HCT116 (cell line): ENCODE results near the gene ZNF532.

Source experiments
- CTCF ChIP-seq, 3 experiments: fragments of 200-600 bp in 1 of 3; sonication (generic) in 1 of 3; IDR thresholded peaks in 2 of 3; conservative IDR thresholded peaks in 1 of 3; 2 replicates each; pipeline ENCODE4 v1.5.1; 2012 to 2017; ENCODE audit warnings: low read depth in 2 of 3, low read length in 2 of 3, antibody characterized with exemption in 1 of 3, borderline replicate concordance in 1 of 3, control low read depth in 1 of 3, mild to moderate bottlenecking in 1 of 3, mixed read lengths in 1 of 3, mixed run types in 1 of 3, moderate library complexity in 1 of 3; ENCODE audit not compliant: insufficient read depth in 1 of 3
- JUND ChIP-seq: IDR thresholded peaks from 2 replicates; pipeline ENCODE4 v1.6.1; 2012
- POLR2A ChIP-seq: IDR thresholded peaks from 2 replicates; pipeline ENCODE4 v1.7.0; 2011; ENCODE audit warnings: borderline replicate concordance; ENCODE audit not compliant: insufficient read depth, insufficient read length; ENCODE audit errors: extremely low read depth
- RAD21 ChIP-seq: IDR thresholded peaks from 2 replicates; pipeline ENCODE4 v1.6.1; 2012; ENCODE audit warnings: low read depth, mild to moderate bottlenecking
- SRF ChIP-seq: IDR thresholded peaks from 2 replicates; pipeline ENCODE4 v1.6.1; 2012; ENCODE audit warnings: low read depth
- YY1 ChIP-seq: IDR thresholded peaks from 2 replicates; pipeline ENCODE4 v1.6.1; 2011; ENCODE audit warnings: low read length, low read depth, moderate library complexity, mild to moderate bottlenecking; ENCODE audit not compliant: insufficient replicate concordance; ENCODE audit errors: extremely low read depth
- TF ChIP-seq, protein P1 (sequence below): IDR thresholded peaks from 2 replicates; pipeline ENCODE4 v1.6.1; 2012
- TF ChIP-seq, protein P2 (sequence below): IDR thresholded peaks from 2 replicates; pipeline ENCODE4 v1.6.1; 2012; ENCODE audit warnings: low read depth

DNA sequence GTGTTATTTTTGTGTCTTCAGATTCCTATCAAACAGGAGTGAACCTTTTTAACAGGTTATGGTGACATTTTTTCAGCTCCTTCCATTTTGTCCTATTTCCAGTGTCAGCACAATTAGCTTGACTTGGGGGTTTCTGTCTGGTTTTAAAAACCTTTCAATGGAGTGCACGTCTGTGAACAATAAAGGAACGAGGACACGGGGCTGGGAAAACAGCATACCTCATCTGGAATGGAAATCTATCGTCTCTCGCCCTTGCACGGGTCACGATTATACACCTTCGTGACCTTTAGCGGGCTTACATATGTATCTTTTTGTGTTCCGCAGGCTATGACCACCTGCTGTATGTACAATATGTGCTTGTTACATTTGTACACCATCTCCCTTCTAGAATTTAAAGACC, 2.3 kb upstream of the ZNF532 start:
- TF ChIP-seq SRF (no peak), POLR2A (no peak), CTCF (IDR thresholded peaks at IDR 0.05 in 2 of 3, conservative IDR thresholded peaks at IDR 0.05 in 1 of 3; ENCODE audit: borderline replicate concordance in 1 of 3, insufficient read depth in 1 of 3, low read depth in 2 of 3, low read length in 2 of 3) (no peak), YY1 (no peak), JUND (no peak), RAD21 (no peak)
- TF ChIP-seq, protein P1, sequence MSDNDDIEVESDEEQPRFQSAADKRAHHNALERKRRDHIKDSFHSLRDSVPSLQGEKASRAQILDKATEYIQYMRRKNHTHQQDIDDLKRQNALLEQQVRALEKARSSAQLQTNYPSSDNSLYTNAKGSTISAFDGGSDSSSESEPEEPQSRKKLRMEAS = no peak
- TF ChIP-seq, protein P2, sequence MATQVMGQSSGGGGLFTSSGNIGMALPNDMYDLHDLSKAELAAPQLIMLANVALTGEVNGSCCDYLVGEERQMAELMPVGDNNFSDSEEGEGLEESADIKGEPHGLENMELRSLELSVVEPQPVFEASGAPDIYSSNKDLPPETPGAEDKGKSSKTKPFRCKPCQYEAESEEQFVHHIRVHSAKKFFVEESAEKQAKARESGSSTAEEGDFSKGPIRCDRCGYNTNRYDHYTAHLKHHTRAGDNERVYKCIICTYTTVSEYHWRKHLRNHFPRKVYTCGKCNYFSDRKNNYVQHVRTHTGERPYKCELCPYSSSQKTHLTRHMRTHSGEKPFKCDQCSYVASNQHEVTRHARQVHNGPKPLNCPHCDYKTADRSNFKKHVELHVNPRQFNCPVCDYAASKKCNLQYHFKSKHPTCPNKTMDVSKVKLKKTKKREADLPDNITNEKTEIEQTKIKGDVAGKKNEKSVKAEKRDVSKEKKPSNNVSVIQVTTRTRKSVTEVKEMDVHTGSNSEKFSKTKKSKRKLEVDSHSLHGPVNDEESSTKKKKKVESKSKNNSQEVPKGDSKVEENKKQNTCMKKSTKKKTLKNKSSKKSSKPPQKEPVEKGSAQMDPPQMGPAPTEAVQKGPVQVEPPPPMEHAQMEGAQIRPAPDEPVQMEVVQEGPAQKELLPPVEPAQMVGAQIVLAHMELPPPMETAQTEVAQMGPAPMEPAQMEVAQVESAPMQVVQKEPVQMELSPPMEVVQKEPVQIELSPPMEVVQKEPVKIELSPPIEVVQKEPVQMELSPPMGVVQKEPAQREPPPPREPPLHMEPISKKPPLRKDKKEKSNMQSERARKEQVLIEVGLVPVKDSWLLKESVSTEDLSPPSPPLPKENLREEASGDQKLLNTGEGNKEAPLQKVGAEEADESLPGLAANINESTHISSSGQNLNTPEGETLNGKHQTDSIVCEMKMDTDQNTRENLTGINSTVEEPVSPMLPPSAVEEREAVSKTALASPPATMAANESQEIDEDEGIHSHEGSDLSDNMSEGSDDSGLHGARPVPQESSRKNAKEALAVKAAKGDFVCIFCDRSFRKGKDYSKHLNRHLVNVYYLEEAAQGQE = no peak
